Endodermal cell (in vitro differentiated cells): ENCODE measurements around the gene MYO18B. TPM values are rescaled to one million over a fixed set of nuclear protein-coding genes. Genes with fewer than 3 reads are reported as not detected.

Source experiments
- DNase-seq: peaks from one replicate; pipeline ENCODE4 v3.0.0-alpha.2; 2017
- H3K27ac ChIP-seq: 2 replicates; pipeline ENCODE4 v1.5.1; 2013; ENCODE audit warnings: mild to moderate bottlenecking, low read depth, low read length, moderate library complexity
- H3K27me3 ChIP-seq: 2 replicates; pipeline ENCODE4 v1.6.1; 2013; ENCODE audit warnings: mild to moderate bottlenecking, low read length, moderate library complexity; ENCODE audit not compliant: insufficient read depth, control insufficient read depth, poor library complexity, severe bottlenecking
- H3K36me3 ChIP-seq: 2 replicates; pipeline ENCODE4 v1.7.0; 2013; ENCODE audit warnings: mild to moderate bottlenecking, low read length, moderate library complexity; ENCODE audit not compliant: control insufficient read depth, insufficient read depth
- H3K4me1 ChIP-seq: one replicate; pipeline ENCODE4 v1.7.0; 2013; ENCODE audit warnings: low read length; ENCODE audit not compliant: control insufficient read depth, insufficient read depth
- H3K4me3 ChIP-seq: 2 replicates; pipeline ENCODE4 v1.5.1; 2013; ENCODE audit warnings: mild to moderate bottlenecking, low read length, moderate library complexity
- H3K9ac ChIP-seq: 2 replicates; pipeline ENCODE4 v1.6.1; 2013; ENCODE audit warnings: mild to moderate bottlenecking, low read length, moderate library complexity; ENCODE audit not compliant: poor library complexity, severe bottlenecking; ENCODE audit errors: extremely low read depth
- H3K9me3 ChIP-seq: 2 replicates; pipeline ENCODE4 v1.6.1; 2013; ENCODE audit warnings: mild to moderate bottlenecking, low read length, moderate library complexity; ENCODE audit not compliant: control insufficient read depth
- H3K27ac Mint-ChIP-seq: 2 replicates; pipeline ENCODE4 v1.8.0; 2020; ENCODE audit warnings: mixed read lengths
- H3K27me3 Mint-ChIP-seq: 2 replicates; pipeline ENCODE4 v1.8.0; 2021; ENCODE audit warnings: mild to moderate bottlenecking, mixed read lengths; ENCODE audit not compliant: insufficient read depth
- H3K36me3 Mint-ChIP-seq: 2 replicates; pipeline ENCODE4 v1.8.0; 2020; ENCODE audit warnings: low read depth, mixed read lengths
- H3K4me1 Mint-ChIP-seq: 2 replicates; pipeline ENCODE4 v1.8.0; 2020; ENCODE audit warnings: mixed read lengths
- H3K4me3 Mint-ChIP-seq: 2 replicates; pipeline ENCODE4 v1.8.0; 2020; ENCODE audit warnings: mild to moderate bottlenecking, moderate library complexity, mixed read lengths
- H3K9me3 Mint-ChIP-seq: 2 replicates; pipeline ENCODE4 v1.8.0; 2020; ENCODE audit warnings: mild to moderate bottlenecking, mixed read lengths
- WGBS, 2 experiments: methylation state at CpG; one replicate each; pipeline versions ENCODE4 v1.1.5 to v1.1.7; 2013; ENCODE audit warnings: missing lambda C conversion rate in 2 of 2, mixed read lengths in 1 of 2; ENCODE audit not compliant: insufficient coverage in 1 of 2, insufficient read length in 1 of 2; 5-methylcytosine and 5-hydroxymethylcytosine counted together
- total RNA-seq, 2 donors: library from RNA; stranded (reverse); fragmentation: NEBNext Ultra II Directional in 1 of 2; extraction: Animal tissue kit (Norgen Biotek cat#: 25700) in 1 of 2; gene quantifications; 2 replicates in 1 of 2; 3 replicates in 1 of 2; pipeline ENCODE4 v1.2.1, GENCODE V29; 2021
- TF ChIP-seq, protein P1 (sequence below): fragments of 200-600 bp; sonication (generic); conservative IDR thresholded peaks from 2 replicates; pipeline ENCODE4 v1.5.0; 2021; ENCODE audit warnings: antibody characterized with exemption, mild to moderate bottlenecking

The MYO18B gene
- total RNA-seq, 2 donors from 2014 or later: 0.77 to 0.84 TPM

GRCh38 chr22:25875461-25875860 lies 133.5 kb downstream of the MYO18B start:
- Mint-ChIP-seq H3K9me3 (no peaks in the 10 kb centered on the region), H3K36me3 (no peaks in the 10 kb centered on the region), H3K4me3 (no peak overlapping the region), H3K27ac (no peak overlapping the region), H3K4me1 (no peaks in the 10 kb centered on the region), H3K27me3 (no peaks in the 10 kb centered on the region)
- H3K36me3 ChIP-seq: no peaks in the 10 kb centered on the region
- no peak overlapping the region for H3K4me3 ChIP-seq
- no peaks in the 10 kb centered on the region for H3K27me3 ChIP-seq
- no peak overlapping the region for H3K27ac ChIP-seq
- H3K9ac ChIP-seq: no peak overlapping the region
- WGBS, 2 experiments: 90% methylated on average over 2 of the region's 2 CpGs; no CpG with 5 or more reads in 1 of the 2 experiments
- H3K9me3 ChIP-seq: no peaks in the 10 kb centered on the region
- DNase-seq: no peak
- no peaks in the 10 kb centered on the region for H3K4me1 ChIP-seq
- TF ChIP-seq, protein P1, sequence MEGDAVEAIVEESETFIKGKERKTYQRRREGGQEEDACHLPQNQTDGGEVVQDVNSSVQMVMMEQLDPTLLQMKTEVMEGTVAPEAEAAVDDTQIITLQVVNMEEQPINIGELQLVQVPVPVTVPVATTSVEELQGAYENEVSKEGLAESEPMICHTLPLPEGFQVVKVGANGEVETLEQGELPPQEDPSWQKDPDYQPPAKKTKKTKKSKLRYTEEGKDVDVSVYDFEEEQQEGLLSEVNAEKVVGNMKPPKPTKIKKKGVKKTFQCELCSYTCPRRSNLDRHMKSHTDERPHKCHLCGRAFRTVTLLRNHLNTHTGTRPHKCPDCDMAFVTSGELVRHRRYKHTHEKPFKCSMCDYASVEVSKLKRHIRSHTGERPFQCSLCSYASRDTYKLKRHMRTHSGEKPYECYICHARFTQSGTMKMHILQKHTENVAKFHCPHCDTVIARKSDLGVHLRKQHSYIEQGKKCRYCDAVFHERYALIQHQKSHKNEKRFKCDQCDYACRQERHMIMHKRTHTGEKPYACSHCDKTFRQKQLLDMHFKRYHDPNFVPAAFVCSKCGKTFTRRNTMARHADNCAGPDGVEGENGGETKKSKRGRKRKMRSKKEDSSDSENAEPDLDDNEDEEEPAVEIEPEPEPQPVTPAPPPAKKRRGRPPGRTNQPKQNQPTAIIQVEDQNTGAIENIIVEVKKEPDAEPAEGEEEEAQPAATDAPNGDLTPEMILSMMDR: no peak

GRCh38 chr22:25876871-25877270 lies 134.9 kb downstream of the MYO18B start:
- no peak for DNase-seq
- 62 to 84% methylated on average over 4 of the region's 4 CpGs for WGBS, 2 experiments
- H3K36me3 ChIP-seq: no peaks in the 10 kb centered on the region
- H3K4me1 ChIP-seq: no peaks in the 10 kb centered on the region
- Mint-ChIP-seq H3K4me3 (no peak overlapping the region), H3K27me3 (peaks cover 1% of the 10 kb centered on the region), H3K27ac (no peak overlapping the region), H3K4me1 (no peaks in the 10 kb centered on the region), H3K9me3 (no peaks in the 10 kb centered on the region), H3K36me3 (no peaks in the 10 kb centered on the region)
- TF ChIP-seq, protein P1: no peak
- no peaks in the 10 kb centered on the region for H3K9me3 ChIP-seq
- no peak overlapping the region for H3K4me3 ChIP-seq
- no peak overlapping the region for H3K9ac ChIP-seq
- no peak overlapping the region for H3K27ac ChIP-seq
- no peaks in the 10 kb centered on the region for H3K27me3 ChIP-seq

DNA sequence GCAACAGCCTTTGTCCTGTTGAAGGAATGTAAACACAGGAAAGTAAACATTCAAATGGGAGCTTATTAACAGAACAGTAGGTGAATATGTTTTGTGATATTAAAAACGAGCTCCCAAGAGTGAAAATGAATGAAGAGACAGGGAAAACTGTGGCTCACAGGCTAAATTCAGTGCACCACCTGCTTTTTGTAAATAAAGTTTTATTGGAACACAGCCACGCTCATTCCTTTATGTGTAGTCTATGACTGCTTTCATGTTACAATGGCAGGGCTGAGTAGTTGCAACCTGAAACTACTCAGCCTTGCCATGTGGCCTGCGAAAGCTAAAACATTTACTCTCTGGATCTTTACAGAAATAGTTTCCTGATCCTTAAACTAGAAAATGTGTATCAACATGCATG lies 136.9 kb downstream of the MYO18B start:
- H3K27me3 Mint-ChIP-seq: peaks cover 3% of the 10 kb centered on the region

More for the DNA sequence above, 136.9 kb downstream of the MYO18B start:
- 88 to 95% methylated on average over 3 of the region's 3 CpGs for WGBS, 2 experiments
- H3K27ac ChIP-seq: no peak overlapping the region
- H3K9me3 Mint-ChIP-seq: no peaks in the 10 kb centered on the region
- H3K9ac ChIP-seq: no peak overlapping the region
- H3K27me3 ChIP-seq: no peaks in the 10 kb centered on the region
- H3K9me3 ChIP-seq: no peaks in the 10 kb centered on the region
- H3K36me3 ChIP-seq: no peaks in the 10 kb centered on the region
- H3K27ac Mint-ChIP-seq: no peak overlapping the region
- H3K4me3 ChIP-seq: no peak overlapping the region
- no peaks in the 10 kb centered on the region for H3K36me3 Mint-ChIP-seq
- H3K4me3 Mint-ChIP-seq: no peak overlapping the region
- H3K4me1 ChIP-seq: no peaks in the 10 kb centered on the region
- no peak for DNase-seq
- TF ChIP-seq, protein P1: no peak
- no peaks in the 10 kb centered on the region for H3K4me1 Mint-ChIP-seq
